NCI-H2081 treated with DMSO at 0.1 percent for 48 hours (cell line): ENCODE measurements around the gene WDR73.
"Not testable (repeated sequence)": the region's sequence is repeated elsewhere in the genome, so short reads cannot be mapped to it uniquely, and the experiment has no call there.

Source experiments
- DNase-seq: peaks from one replicate; lab custom pipeline; 2025; lab: John Stamatoyannopoulos, UW

WDR73 gene

DNA sequence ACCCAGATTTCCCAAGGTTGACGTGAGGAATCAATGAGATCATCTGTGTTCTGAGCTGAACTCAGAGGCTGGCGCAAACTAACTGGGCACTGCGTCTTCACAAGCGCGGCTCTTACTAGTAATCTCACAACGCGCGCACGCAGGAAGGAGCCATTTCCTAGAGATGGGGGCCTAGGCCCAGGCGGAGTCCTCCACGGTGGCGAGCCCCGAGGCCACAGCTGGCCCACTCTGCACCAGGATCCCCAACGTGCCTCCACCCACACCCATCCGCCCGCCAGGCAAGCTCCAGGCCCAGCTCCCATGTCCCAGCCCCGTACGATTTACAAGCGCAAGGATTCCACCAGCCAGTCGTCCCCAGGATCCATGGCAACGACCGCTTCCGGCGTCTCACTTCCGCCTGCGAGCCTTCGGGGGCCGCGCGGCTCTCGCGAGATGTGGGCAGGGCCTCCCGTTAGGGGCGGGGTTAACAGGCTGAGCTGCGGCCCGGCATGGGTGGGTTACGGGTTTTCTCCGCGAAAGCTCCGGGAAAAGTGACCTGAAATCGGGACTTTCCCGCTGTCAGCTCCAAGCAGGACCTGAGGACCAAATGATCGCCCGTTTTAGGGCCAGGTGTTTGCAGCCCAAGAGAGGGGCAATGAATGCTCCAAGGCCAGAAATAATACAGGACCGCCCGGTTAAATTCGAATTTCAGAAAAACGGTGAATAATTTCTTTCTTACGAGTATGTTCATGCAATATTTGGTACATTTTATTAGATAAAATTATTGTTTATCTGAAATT, at the start of gene WDR73:
Gene WDR73 (minus strand): TSS at position 374 of the 779 bp plus-strand sequence. CDS start 9 bp downstream, at position 365.
- DNase-seq: peak; percentile 39

DNA sequence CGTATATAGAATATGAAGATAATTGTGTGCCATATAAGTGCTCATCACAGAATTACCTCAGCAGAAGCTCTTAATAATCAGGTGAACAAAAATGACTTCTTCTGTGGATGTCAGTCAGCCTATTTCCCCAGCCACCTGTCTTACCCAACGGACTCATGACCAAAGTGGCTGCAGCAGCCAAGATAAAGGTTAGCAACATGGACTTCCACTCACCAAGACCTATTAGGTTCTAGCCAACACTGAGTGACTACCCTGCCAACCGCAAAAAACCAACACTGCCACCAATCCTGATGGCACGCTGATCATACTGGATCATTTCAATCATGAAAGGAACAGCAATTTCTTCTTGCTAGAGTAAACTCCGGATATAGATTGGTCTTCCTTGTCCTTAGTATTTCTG, 49.7 kb upstream of the WDR73 start:
- no peak for DNase-seq

DNA sequence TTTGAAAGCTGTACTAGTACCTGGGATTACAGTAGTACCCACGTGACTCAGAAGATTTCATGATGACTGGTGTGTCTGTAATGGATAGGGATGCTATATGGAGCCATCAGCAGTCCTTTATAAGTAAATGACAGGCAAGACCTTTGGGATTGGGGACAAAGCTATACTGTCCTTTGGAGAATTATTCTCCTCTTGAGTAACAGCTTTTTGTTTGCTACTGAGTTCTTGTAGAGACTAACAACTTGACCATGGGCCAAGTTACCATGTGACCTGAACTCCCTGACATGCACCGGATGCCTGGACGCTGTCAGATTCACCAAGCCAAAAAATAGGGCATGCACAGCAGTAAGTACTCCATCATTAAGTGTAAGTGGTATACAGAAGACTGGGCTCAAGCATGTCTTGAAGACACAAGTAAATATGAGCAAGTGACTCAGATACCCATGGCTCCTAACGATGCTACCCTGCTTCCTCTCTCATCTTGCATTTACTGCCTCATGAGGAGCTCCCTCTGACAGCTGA, 48.9 kb upstream of the WDR73 start:
- DNase-seq: no peak

DNA sequence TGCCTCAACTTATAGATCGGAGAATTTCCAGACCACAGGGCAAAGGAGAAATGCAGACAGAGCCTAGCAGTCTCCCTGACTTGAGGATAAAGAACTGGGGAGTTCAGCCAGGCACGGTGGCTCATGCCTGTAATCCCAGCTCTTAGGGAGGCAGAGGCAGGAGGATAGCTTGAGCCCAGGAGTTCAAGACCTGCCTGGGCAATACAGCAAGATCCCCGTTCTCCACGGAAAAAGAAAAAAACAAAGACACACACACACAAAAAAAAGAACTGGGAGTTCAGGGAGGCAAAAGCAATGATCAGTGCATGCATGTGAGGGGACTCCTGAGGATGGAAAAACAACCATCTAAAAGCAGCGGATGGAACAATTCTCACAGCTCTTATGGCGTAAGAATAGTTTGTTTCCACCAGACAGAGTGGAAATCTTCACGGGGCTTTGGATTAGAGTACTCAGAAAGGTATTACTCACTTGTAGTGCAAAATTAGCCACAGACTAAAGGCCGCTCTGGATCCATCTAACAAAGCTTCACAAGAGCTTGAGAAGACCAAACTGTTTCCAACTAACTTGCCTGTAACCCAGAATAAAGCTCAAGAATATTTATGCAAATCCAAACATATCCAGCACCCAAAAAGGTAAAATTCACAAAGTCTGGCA, 45.6 kb upstream of the WDR73 start:
- DNase-seq: no peak

DNA sequence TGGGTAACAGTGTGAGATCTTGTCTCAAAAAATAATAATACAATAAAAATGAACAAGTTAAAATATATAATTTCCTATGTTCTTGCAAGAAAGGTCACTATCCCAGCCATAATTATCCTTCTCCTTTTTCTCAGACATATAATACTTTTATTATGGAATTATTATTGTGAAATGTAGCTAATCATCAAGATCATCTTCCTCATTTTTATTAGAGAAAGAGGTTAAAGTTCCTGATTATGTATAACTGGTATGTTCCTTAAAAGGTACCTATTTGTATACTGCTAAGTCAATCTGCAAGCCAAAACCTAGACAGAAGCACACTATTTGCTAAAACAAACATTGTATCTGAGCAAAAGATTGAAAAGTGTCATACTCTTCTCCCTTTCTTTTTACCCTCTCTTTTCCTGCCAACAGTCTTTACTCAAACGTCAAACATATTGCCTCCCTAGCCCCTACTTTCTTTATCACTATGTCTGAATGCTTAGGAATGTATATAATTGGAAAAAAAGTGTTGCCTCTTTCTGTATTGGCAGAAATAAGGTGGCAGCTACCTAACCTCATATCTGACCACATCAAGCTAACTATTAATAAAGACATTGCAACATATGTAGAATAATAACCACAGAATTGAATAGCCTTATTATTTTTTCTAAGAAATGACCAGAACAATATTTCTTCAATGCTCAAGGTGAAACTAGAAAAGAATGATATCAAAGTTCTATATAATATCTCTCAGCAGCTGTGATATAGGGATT, 43.3 kb upstream of the WDR73 start:
- no peak for DNase-seq

DNA sequence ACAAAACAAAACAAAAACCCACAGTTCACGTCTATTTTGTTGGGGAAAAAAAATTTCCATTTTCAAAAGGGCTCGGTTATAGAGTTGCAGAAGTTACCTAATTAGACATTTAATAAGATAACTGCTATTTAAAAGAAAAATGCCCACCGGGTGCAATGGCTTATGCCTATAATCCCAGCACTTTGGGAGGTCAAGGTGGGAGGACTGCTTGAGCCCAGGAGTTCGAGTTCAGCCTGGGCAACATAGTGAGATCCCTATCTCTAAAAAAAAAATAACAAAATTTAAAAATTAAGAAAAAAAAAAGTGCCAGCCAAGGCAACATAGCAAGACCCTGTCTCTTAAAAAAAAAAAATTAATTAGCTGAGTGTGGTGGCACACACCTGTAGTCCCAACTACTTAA, 42.7 kb upstream of the WDR73 start:
- DNase-seq: no peak

DNA sequence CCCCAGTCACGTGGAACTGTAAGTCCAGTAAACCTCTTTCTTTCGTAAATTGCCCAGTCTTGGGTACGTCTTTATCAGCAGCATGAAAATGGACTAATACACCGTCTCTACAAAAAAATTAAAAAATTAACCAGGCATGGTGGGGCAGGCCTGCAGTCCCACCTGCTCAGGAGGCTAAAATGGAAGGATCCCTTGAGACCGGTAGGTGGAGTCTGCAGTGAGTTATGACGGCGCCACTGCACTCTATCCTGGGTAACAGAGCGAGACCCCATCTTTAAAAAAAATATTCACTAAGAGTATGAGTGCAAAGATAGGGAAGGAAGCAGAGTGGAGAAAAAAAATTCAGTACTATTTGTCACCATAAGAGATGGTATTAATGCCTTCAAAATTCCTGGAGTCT, 36.3 kb upstream of the WDR73 start:
- DNase-seq: no peak

DNA sequence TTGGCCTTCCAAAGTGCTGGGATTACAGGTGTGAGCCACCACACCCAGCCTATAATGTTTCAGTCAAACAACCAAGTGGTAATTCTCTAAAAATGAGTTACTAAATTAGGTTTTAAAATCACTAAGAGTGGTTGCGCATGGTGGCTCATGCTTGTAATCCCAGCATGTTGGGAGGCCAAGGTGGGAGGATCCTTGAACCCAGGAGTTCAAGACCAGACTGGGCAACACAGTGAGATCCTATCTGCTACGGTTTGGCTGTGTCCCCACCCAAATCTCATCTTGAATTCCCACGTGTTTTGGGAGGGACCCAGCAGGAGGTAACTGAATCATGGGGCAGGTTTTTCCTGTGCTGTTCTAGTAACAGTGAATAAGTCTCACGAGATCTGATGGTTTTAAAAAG, 35.8 kb upstream of the WDR73 start:
- DNase-seq: no peak

DNA sequence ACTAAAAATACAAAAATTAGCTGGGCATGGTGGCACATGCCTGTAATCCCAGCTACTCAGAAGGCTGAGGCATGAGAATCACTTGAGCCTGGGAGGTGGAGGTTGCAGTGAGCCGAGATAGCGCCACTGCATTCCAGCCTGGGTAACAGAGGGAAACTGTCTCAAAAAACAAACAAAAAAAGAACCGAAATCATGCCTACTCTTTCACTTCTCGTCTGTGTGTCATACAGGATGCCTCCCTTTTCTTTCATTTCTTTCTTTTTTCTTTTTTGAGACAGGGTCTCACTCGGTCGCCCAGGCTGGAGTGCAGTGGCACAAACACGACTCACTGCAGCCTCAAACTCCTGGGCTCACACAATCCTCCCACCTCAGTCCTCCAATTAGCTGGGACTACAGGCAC, 32.4 kb upstream of the WDR73 start:
- DNase-seq: not testable (repeated sequence)

DNA sequence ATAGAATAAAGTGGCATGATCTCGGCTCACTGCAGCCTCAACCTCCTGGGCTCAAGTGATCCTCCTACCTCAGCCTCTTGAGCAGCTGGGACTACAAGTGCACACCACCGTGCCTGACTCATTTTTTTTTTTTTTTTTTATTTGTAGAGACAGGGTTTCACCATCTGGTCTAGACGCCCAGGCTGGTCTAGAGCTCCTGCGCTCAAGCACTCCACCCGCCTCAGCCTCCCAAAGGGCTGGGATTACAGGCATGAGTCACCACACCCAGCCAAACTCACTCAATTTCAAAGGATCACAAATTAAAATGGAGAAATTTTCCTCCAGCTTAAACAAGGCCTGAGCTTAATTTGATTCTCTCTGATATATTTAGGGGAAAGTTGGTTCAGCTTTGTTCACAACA, 31.2 kb upstream of the WDR73 start:
- no peak for DNase-seq

DNA sequence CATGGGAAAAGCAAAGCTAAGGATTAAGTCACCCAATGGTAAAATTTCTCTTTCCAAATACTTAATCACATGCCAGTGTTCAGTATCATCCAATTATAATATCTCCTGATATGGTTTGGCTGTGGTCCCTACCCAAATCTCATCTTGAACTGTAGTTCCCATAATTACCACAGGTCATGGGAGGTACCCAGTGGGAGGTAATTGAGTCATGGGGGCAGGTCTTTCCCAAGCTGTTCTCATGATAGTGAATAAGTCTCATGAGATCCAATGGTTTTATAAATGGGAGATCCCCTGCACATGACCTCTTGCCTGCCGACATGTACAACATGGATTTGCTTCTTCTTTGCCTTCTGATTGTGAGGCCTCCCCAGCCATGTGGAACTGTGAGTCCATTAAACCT, 30.0 kb upstream of the WDR73 start:
- no peak for DNase-seq

DNA sequence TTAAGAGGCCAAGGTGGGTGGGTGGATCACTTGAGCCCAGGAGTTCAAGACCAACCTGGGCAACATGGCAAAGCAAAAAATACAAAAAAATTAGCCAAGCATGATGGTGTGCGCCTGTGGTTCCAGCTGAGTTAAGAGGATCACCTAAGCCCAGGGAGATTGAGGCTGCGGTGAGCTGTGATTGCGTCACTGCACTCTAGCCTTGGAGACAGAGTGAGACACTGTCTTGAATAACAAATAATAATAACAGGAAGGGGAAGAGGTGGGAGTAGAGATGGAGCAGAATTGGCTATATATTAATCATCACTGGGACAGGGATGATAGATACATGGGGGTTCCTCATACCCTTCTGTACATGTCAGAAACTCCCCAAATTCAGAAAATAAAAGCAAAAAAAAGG, 27.7 kb upstream of the WDR73 start:
- no peak for DNase-seq

DNA sequence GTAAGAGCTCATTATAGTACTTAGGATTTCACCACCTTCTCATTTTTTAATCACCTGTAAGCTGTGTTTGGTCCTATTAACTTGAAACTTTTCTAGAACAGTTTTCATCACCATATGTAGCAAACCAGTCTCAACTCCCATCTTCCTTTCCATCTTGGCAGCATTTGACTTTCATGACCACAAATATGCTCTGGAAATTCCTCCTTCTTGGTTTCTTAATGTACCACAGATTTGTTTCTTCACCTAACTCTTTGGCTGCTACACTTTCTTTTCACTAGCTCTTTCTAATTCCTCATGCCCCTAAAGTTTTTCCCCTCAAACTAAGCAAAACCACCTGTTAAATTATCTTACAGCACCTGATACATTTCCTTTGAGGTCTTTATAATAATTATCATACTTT, 17.1 kb upstream of the WDR73 start:
- DNase-seq: no peak

DNA sequence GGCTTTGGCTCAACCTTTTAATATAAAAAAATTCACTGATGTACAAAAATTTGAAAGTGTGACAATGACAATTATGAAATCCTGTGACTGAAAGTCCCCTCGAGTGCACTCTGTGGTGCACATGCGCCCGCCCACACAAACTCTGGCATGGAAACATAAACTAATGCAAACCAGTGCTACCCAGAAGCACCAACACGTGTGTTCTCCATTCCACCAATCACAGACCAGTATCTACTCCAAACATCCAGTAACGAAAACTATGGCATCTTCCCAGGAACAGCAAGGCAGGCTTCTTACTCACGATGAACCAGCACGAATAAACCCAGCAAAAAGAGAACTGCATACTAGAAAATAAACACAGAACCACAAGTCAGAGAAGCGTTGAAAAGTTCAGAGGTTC, 15.6 kb upstream of the WDR73 start:
- DNase-seq: no peak

DNA sequence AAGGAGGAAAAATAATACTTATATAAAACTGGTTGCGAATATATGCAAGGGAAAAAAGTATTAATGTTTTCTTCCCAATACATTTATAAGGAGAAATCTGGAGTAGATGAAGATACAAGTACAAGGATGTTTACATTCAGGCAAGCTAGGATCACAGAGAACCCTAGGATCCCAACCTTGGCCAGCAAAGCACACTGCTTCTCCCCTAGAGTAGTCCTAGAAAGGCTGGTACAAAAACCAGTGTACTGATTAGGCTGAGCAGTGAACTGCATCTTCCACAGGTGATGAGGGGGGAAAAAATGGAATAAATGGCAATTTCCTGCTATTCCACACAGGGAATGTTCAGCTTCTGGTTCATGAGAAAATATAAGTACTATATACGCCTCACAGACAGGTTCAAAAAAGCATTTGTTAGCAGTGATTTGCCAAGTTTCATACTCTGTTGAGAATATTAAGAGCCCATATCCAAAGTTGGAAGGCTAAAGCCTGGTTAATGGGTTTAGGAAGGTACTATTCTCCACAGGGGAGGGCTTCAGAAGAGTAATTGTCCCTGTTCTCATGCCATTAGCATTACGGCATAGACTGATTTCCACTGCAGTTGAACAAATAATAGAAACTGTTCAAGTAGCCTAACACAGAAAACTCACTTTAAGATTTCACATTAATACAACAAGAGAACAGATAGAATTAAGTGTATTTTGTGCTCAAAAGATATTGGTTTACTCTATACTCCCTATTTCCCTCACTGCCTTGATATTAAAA, 14.3 kb upstream of the WDR73 start:
- DNase-seq: no peak

DNA sequence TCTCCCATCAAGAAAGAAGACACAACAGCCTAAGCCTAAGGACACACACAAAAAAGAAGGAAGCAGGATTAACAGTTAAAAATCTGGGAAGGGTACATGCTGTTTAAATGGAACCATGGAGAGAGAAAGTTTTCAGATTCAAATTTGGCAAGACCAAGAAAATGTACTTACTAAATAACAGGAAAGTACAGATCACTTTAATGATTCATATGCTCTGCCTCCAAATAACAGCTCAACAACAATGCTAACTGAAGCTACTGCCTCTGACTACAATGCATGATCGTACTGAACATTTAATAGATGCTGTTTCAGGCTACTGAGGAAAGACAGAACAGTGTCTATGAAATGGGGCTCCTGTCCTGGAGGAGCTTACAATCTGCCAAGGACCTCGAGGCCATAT, 12.3 kb upstream of the WDR73 start:
- no peak for DNase-seq

DNA sequence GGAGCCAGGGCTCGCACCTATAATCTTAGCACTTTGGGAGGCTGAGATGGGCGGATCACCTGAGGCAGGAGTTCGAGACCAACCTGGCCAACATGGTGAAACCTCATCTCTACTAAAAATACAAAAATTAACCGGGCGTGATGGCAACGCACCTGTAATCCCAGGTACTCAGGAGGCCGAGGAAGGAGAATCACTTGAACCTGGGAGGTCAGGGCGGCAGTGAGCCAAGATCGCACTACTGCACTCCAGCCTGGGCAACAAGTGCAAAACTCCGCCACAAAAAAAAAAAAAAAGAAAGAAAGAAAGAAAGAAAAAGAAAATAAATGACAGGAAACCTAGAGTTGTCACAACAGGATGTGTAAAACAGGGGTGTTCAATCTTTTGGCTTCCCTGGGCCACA, 6.9 kb upstream of the WDR73 start:
- no peak for DNase-seq

DNA sequence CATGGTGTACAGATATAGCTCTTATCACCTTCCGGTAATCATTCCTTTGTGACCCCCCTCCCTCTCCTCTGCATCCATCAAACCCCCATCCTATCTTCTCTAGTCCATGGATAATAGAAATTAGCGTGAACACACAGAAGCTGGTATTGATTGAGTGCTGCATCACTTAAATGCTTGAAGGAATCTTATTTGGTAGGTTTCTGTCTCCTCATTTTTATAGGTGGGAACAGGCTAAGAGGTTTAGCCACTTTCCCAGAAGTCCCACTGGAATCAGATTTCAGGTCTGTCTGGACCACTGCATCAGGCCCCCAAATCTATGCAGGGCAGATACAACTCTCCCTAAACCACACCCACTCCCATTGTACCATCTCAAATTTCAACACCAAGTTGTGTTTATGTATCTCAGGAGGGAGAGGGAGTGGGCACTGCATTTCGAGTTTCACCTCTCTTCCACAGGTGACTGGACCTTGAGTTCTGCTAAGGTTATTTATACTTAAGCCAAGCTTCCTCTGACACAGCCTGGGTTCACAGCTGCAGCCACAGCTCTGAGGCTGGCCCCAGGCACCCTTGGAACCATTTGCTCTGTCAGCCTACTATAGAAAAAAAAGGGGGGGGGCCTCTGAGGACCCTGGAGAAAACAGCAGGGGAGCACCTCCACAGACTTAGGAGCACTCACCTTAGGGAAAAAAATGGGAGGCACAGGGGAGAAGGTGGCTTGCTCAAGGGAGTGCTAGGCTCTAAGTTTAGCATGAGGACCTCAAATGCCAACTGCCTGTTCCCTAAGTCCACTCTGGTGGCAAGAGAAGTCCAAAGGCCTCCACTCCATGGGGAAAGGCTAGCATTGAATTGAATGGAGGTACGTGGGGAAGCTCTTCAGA, 6.1 kb upstream of the WDR73 start:
- no peak for DNase-seq

DNA sequence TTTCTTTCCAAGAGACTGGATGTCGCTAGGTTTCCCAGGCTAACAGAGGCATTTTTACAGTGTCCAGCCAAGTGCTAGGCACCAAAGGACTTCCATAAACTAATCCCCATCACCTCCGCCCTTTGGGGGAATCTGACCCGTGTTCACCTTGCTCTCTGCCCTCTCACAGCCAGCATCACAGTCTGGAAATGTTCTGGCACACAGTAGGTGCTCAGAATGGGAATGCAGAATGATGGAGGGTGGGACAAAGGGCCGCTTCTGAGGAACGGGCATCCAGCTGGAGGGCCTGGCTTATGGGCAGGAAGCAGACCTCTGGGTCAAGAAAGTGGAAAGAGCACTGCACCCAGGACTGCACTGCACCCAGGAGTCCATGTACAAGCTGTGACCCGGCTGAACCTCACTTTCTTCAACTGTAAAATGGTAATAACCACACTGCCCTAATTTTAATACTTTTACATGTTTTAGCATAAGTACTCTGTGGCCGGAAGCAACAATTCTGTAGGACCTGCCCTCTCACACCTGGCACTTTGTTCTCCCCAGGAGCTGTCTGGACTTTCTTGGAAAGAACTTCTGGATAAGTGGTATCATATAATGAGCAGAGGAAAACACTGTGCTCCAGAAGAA, 4.8 kb upstream of the WDR73 start:
- DNase-seq: no peak

DNA sequence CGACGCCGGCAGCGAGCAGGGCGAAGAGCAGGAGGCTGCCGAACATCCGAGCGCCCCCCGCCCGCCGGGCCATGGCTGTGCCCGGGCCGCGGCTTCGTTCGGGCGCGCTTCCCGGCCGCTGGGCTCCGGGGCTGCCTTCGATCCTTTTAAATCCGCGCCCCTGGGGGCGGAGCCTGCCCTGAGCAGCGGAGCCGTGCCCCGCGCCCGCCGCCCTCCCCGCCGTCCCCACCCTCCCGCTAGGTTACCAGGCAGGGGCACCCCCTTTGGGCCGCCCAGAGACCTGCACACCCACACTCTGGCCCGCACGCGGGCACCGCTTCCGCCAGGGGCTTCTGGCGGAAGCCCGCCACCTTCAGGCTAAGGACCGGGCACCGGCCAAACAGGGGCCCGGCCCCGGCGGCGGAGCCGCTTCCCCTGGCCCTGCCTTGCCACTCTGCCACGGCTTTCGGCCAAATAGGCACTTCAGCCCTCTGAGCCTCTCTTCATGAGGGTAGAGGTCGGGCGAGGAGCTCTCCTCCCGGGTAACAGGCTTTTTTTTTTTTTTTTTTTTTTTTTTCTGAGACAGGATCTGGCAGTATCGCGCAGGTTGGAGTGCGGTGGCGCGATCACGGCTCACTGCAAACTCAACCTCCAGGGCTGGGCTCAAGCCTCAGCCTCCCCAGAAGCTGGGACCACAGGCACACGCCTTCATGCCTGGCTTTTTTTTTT, 4.2 kb upstream of the WDR73 start, which contains the start of gene NMB:
Gene NMB (minus strand): TSS at position 120 of the 708 bp plus-strand sequence. CDS start 47 bp downstream, at position 73.
- DNase-seq: peak; percentile 11
